ENCODE results near the gene SLC25A44. TPM values are rescaled to one million over a fixed set of nuclear protein-coding genes. Genes with fewer than 3 reads are reported as not detected.
A peak's percentile ranks its signal among the peaks of the same experiment; 100 is the strongest.

SLC25A44 gene
- polyA plus RNA-seq, 2 of the 4 experiments (the other 2 are of a cell fraction) = 25.1 to 30.7 TPM

GRCh38 chr1:156146769-156147405 lies 47.0 kb upstream of the SLC25A44 start:
- H3K9me3 ChIP-seq = no peaks in the 10 kb centered on the region
- DNase-seq (ENCODE audit: low read depth in 1 of 2, low spot score in 1 of 2) (no peak), ATAC-seq (peak; percentile 6 to 26; a peak in 5 of 6 replicates), FAIRE-seq (no peak)
- peak overlapping the region; percentile 34 to 72 for H3K27ac ChIP-seq
- peak overlapping the region; percentile 67 for H3K4me2 ChIP-seq
- no peak overlapping the region for H3K4me3 ChIP-seq
- no peak for TF ChIP-seq HEYL (CRISPR knock-in tag; IDR thresholded peaks at IDR 0.05)
- TF ChIP-seq, protein P1, sequence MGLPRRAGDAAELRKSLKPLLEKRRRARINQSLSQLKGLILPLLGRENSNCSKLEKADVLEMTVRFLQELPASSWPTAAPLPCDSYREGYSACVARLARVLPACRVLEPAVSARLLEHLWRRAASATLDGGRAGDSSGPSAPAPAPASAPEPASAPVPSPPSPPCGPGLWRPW (IDR thresholded peaks at IDR 0.05) = no peak
- TF ChIP-seq ZSCAN20 (CRISPR knock-in tag; IDR thresholded peaks at IDR 0.05) = no peak
- TF ChIP-seq TFCP2L1 (CRISPR knock-in tag; IDR thresholded peaks at IDR 0.05) = peak; percentile 26; the same call in 1 of the 2 replicates
- H3K4me1 ChIP-seq = peaks cover 22% of the 10 kb centered on the region
- CTCF ChIA-PET = interaction anchor here (0.9 to 54.8 kb wide), 11 partner anchors 12 to 103 kb away, joined by 3 to 2239 read pairs (median 6); partner anchors contain the start of genes BGLAP, MEX3A, PMF1 and SLC25A44
- WGBS (ENCODE audit: missing lambda C conversion rate) = 49% methylated on average over 6 of the region's 9 CpGs
- POLR2A ChIA-PET = interaction anchor here (1.6 kb wide), 1 partner anchor 66 kb away, joined by 6 read pairs; the partner anchor contains the start of gene PMF1

DNA sequence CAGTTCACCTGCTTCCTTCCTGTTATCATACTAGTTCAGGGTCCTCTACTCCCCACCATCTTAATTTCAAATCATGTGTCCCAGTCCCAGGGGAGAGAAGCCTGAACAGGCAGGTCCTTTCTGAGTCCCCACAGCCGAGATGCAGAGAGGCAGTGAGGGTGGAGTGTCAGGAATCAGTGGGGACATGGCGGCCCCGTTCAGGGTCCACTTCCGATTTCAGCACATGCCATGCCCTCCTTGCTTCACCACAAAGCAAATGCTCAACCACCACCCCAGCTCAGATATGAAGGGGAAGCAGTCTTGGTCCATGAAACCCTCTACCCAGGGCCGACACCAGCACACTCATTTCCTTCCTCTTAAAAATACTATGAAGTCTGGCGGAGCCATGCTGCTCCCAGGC lies 45.7 kb upstream of the SLC25A44 start:
- Histone ChIP-seq H3K4me2 (no peak overlapping the region), H3K27ac (peak overlapping the region in 1 of 2 experiments; percentile 72; a peak in 1 of 6 replicates), H3K4me3 (no peak overlapping the region), H3K4me1 (peaks cover 22% of the 10 kb centered on the region), H3K9me3 (no peaks in the 10 kb centered on the region)
- WGBS (ENCODE audit: missing lambda C conversion rate) = 88% methylated on average over 6 of the region's 6 CpGs
- no peak for DNase-seq (ENCODE audit: low read depth in 1 of 2, low spot score in 1 of 2)
- POLR2A ChIA-PET = no interaction called here
- CTCF ChIA-PET = interaction anchor here (0.6 to 54.8 kb wide), 8 partner anchors 11 to 81 kb away, joined by 3 to 2239 read pairs (median 5); partner anchors contain the start of genes BGLAP, MEX3A and PMF1
- ATAC-seq = no peak; a peak in 1 of 6 replicates
- no peak for FAIRE-seq
- TF ChIP-seq, protein P2, sequence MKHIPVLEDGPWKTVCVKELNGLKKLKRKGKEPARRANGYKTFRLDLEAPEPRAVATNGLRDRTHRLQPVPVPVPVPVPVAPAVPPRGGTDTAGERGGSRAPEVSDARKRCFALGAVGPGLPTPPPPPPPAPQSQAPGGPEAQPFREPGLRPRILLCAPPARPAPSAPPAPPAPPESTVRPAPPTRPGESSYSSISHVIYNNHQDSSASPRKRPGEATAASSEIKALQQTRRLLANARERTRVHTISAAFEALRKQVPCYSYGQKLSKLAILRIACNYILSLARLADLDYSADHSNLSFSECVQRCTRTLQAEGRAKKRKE (CRISPR knock-in tag; IDR thresholded peaks at IDR 0.05; ENCODE audit: low read depth) = no peak
- TF ChIP-seq BHLHE40 (IDR thresholded peaks at IDR 0.05; ENCODE audit: low read depth, low read length) = no peak
- 0 out of 2 replicates have a peak, but pooled peaks have one; percentile 58 for TF ChIP-seq FOSB (CRISPR knock-in tag; IDR thresholded peaks at IDR 0.05)
- TF ChIP-seq ZC3H11A (IDR thresholded peaks at IDR 0.05) = no peak
- no peak for TF ChIP-seq TP53 (CRISPR knock-in tag; IDR thresholded peaks at IDR 0.05)
- no peak for TF ChIP-seq PHF8 (IDR thresholded peaks at IDR 0.05; ENCODE audit: borderline replicate concordance, low read depth)
- TF ChIP-seq ZFP36 (IDR thresholded peaks at IDR 0.05; ENCODE audit: borderline replicate concordance, partially characterized antibody) = no peak
- TF ChIP-seq TFCP2L1 (CRISPR knock-in tag; IDR thresholded peaks at IDR 0.05) = peak; percentile 30; the same call in 1 of the 2 replicates
- no peak for TF ChIP-seq RAD21 (conservative IDR thresholded peaks at IDR 0.05 in 1 of 2, IDR thresholded peaks at IDR 0.05 in 1 of 2)
- TF ChIP-seq HEYL (CRISPR knock-in tag; IDR thresholded peaks at IDR 0.05) = no peak
- TF ChIP-seq RARB (CRISPR knock-in tag; IDR thresholded peaks at IDR 0.05) = no peak
- TF ChIP-seq BCL3 (IDR thresholded peaks at IDR 0.05) = no peak
- TF ChIP-seq MAFK (IDR thresholded peaks at IDR 0.05; ENCODE audit: partially characterized antibody) = no peak

- CTCF ChIA-PET = interaction anchor here (0.7 to 54.8 kb wide), 9 partner anchors 8 to 80 kb away, joined by 3 to 2239 read pairs (median 4); partner anchors contain the start of genes BGLAP, MEX3A and SLC25A44
These were observed 44.3 kb upstream of the SLC25A44 start for GRCh38 chr1:156149374-156150332.

More at GRCh38 chr1:156149374-156150332, 44.3 kb upstream of the SLC25A44 start:
- ATAC-seq (no peak), DNase-seq (ENCODE audit: low read depth in 1 of 2, low spot score in 1 of 2) (no peak), FAIRE-seq (no peak)
- Histone ChIP-seq H3K9me3 (no peaks in the 10 kb centered on the region), H3K4me3 (no peak overlapping the region), H3K4me1 (peaks cover 22% of the 10 kb centered on the region), H3K27ac (no peak overlapping the region), H3K4me2 (no peak overlapping the region)
- TF ChIP-seq KDM1A (IDR thresholded peaks at IDR 0.05; ENCODE audit: low read depth) = peak; percentile 44; the same call in 1 of the 2 replicates
- no peak for TF ChIP-seq EHF (CRISPR knock-in tag; IDR thresholded peaks at IDR 0.05)
- no peak for TF ChIP-seq PHF8 (IDR thresholded peaks at IDR 0.05; ENCODE audit: borderline replicate concordance, low read depth)
- WGBS (ENCODE audit: missing lambda C conversion rate) = 78% methylated on average over 17 of the region's 20 CpGs
- POLR2A ChIA-PET = interaction anchor here (2.4 kb wide), 1 partner anchor 63 kb away, joined by 10 read pairs; the partner anchor contains the start of gene PMF1
